Measurements from ENCODE around the gene ZFAND3. TPM values are rescaled to one million over a fixed set of nuclear protein-coding genes. Genes with fewer than 3 reads are reported as not detected.

The ZFAND3 gene
- total RNA-seq, 1 experiment from 2014 or later: 47.2 TPM

- Histone ChIP-seq H3K79me2 (ENCODE audit: insufficient read depth, low read length) (peaks cover 59% of the 10 kb centered on the region), H3K4me3 (replicated peaks in 1 of 2; ENCODE audit: low read depth in 1 of 2, low read length in 2 of 2) (no peak overlapping the region), H3K9ac (ENCODE audit: low read length) (no peak overlapping the region), H3K36me3 (ENCODE audit: control insufficient read depth in 1 of 2, insufficient read depth in 2 of 2, low read length in 2 of 2) (no peaks in the 10 kb centered on the region), H4K20me1 (ENCODE audit: insufficient read depth) (peaks cover 26% of the 10 kb centered on the region; the same call in 1 of the 2 replicates), H3K4me2 (ENCODE audit: low read length) (no peak overlapping the region), H3K27ac (ENCODE audit: low read depth, low read length) (no peak overlapping the region), H3K4me1 (ENCODE audit: control insufficient read depth in 1 of 2, insufficient read depth in 2 of 2, low read length in 2 of 2) (peaks cover 0 to 10% of the 10 kb centered on the region in 2 experiments; a peak in 1 of 4 replicates), H2AFZ (ENCODE audit: low read depth, low read length, poor library complexity, severe bottlenecking) (no peak overlapping the region), H3K27me3 (ENCODE audit: insufficient read depth, low read length) (no peaks in the 10 kb centered on the region), H3K9me3 (ENCODE audit: control insufficient read depth in 1 of 2, insufficient read depth in 1 of 2, low read depth in 1 of 2, low read length in 2 of 2) (no peaks in the 10 kb centered on the region), H3K9me2 (ENCODE audit: insufficient read depth) (no peaks in the 10 kb centered on the region)
- BruUV-seq (replicated peaks): no TSS peak
- ChIA-PET RAD21 (ENCODE audit: low non-redundant PET in 1 of 2, low total read pairs in 2 of 2, uncharacterized antibody in 2 of 2, unreplicated experiment in 2 of 2) (no interaction called here), POLR2A (interaction anchor here (0.6 kb wide), 1 partner anchor 291 kb away, joined by 3 read pairs; the partner anchor contains the start of gene MDGA1), CTCF (no interaction called here)
- no peak for DNase-seq (ENCODE audit: low read depth, low spot score)
- intact Hi-C loops (cut with micrococcal nuclease): no loop called here
- TF ChIP-seq CEBPB (IDR thresholded peaks at IDR 0.05; ENCODE audit: low read depth): no peak
- no peak for TF ChIP-seq RAD21 (IDR thresholded peaks at IDR 0.05; ENCODE audit: low read depth)
- ATAC-seq: no peak
Observed at GRCh38 chr6:37988696-37989095, 169.2 kb downstream of the ZFAND3 start.

GRCh38 chr6:37990762-37991525 lies 171.4 kb downstream of the ZFAND3 start:
- ChIA-PET RAD21 (ENCODE audit: low non-redundant PET in 1 of 2, low total read pairs in 2 of 2, uncharacterized antibody in 2 of 2, unreplicated experiment in 2 of 2) (no interaction called here), POLR2A (no interaction called here), CTCF (no interaction called here)
- Histone ChIP-seq H3K9me3 (ENCODE audit: control insufficient read depth in 1 of 2, insufficient read depth in 1 of 2, low read depth in 1 of 2, low read length in 2 of 2) (no peaks in the 10 kb centered on the region), H3K79me2 (ENCODE audit: insufficient read depth, low read length) (peaks cover 65% of the 10 kb centered on the region), H2AFZ (ENCODE audit: low read depth, low read length, poor library complexity, severe bottlenecking) (no peak overlapping the region), H3K27ac (ENCODE audit: low read depth, low read length) (no peak overlapping the region), H3K9ac (ENCODE audit: low read length) (no peak overlapping the region), H3K36me3 (ENCODE audit: control insufficient read depth in 1 of 2, insufficient read depth in 2 of 2, low read length in 2 of 2) (no peaks in the 10 kb centered on the region), H4K20me1 (ENCODE audit: insufficient read depth) (peaks cover 24% of the 10 kb centered on the region; the same call in 1 of the 2 replicates), H3K4me3 (replicated peaks in 1 of 2; ENCODE audit: low read depth in 1 of 2, low read length in 2 of 2) (no peak overlapping the region), H3K4me2 (ENCODE audit: low read length) (no peak overlapping the region), H3K9me2 (ENCODE audit: insufficient read depth) (no peaks in the 10 kb centered on the region), H3K27me3 (ENCODE audit: insufficient read depth, low read length) (no peaks in the 10 kb centered on the region), H3K4me1 (ENCODE audit: control insufficient read depth in 1 of 2, insufficient read depth in 2 of 2, low read length in 2 of 2) (peaks cover 0 to 10% of the 10 kb centered on the region in 2 experiments; a peak in 1 of 4 replicates)
- no peak for DNase-seq (ENCODE audit: low read depth, low spot score)
- TF ChIP-seq CBX3 (IDR thresholded peaks at IDR 0.05; ENCODE audit: low read depth) (no peak), REST (IDR thresholded peaks at IDR 0.05; ENCODE audit: low read depth) (no peak), SRF (IDR thresholded peaks at IDR 0.05; ENCODE audit: low read depth) (no peak), ELF1 (IDR thresholded peaks at IDR 0.05; ENCODE audit: borderline replicate concordance, low read depth) (no peak), FOSL1 (IDR thresholded peaks at IDR 0.05; ENCODE audit: low read depth) (no peak), RAD21 (IDR thresholded peaks at IDR 0.05; ENCODE audit: low read depth) (no peak), POLR2AphosphoS5 (IDR thresholded peaks at IDR 0.05; ENCODE audit: low read depth, low read length) (no peak), YY1 (IDR thresholded peaks at IDR 0.05; ENCODE audit: extremely low read depth, insufficient replicate concordance, low read depth, low read length) (no peak), ZNF274 (IDR thresholded peaks at IDR 0.05; ENCODE audit: low read depth, low read length) (no peak), TCF7L2 (IDR thresholded peaks at IDR 0.05; ENCODE audit: borderline replicate concordance, extremely low read depth, insufficient read depth, insufficient read length) (no peak), POLR2A (IDR thresholded peaks at IDR 0.05; ENCODE audit: borderline replicate concordance, extremely low read depth, insufficient read depth, insufficient read length) (no peak)
- intact Hi-C loops (cut with micrococcal nuclease): no loop called here
- no TSS peak for BruUV-seq (replicated peaks)
- no peak for ATAC-seq
